ENCODE measurements around the gene MTR.

GRCh38 chr1:236809148-236809547, 14.1 kb downstream of the MTR start:
- TF ChIP-seq POLR2A (IDR thresholded peaks at IDR 0.05; ENCODE audit: low read depth, low read length) (no peak), TAF1 (IDR thresholded peaks at IDR 0.05; ENCODE audit: low read depth, low read length) (no peak), POLR2AphosphoS5 (IDR thresholded peaks at IDR 0.05; ENCODE audit: low read depth, low read length) (no peak), PAX5 (IDR thresholded peaks at IDR 0.05; ENCODE audit: insufficient read depth, low read length, severe bottlenecking) (no peak), SPI1 (IDR thresholded peaks at IDR 0.05; ENCODE audit: low read depth, low read length) (no peak)

All from GM12891 (cell line).